ENCODE results near the gene ERLEC1.
"Not testable (repeated sequence)": the region's sequence is repeated elsewhere in the genome, so short reads cannot be mapped to it uniquely, and the experiment has no call there.

GRCh38 chr2:53841651-53842050, 54.8 kb downstream of the ERLEC1 start:
- TF ChIP-seq CTCF (conservative IDR thresholded peaks at IDR 0.05 in 1 of 2, IDR thresholded peaks at IDR 0.05 in 1 of 2; ENCODE audit: extremely low read depth in 1 of 2, insufficient read depth in 1 of 2, low read depth in 1 of 2, low read length in 2 of 2); EZH2 (IDR thresholded peaks at IDR 0.05; ENCODE audit: borderline replicate concordance, low read length): not testable (repeated sequence)

Data from mammary epithelial cell (primary cell).